DND-41 (cell line): ENCODE data around the gene OPTC.

Source experiments
- ATAC-seq: fragments of 200-7000 bp; cut with Tn5 transposase; 3 replicates; pipeline ENCODE4 v1.9.1; 2021; ENCODE audit warnings: low read depth; ENCODE audit not compliant: insufficient read depth
- DNase-seq: peaks from one replicate; pipeline ENCODE4 v3.0.0-alpha.2; 2020
- H2AFZ ChIP-seq: 2 replicates; pipeline ENCODE4 v1.6.0; 2012; ENCODE audit warnings: low read depth, low read length
- H3K27ac ChIP-seq: 2 replicates; pipeline ENCODE4 v1.5.1; 2012; ENCODE audit warnings: low read length, inconsistent platforms
- H3K27me3 ChIP-seq: fragments of 200-600 bp; sonication (generic); 2 replicates; pipeline ENCODE4 v1.6.0; 2012; ENCODE audit warnings: low read length, mild to moderate bottlenecking, inconsistent platforms; ENCODE audit not compliant: insufficient read depth, poor library complexity
- H3K36me3 ChIP-seq: 2 replicates; pipeline ENCODE4 v1.5.1; 2012; ENCODE audit warnings: low read length, inconsistent platforms; ENCODE audit not compliant: insufficient read depth
- H3K4me1 ChIP-seq: 2 replicates; pipeline ENCODE4 v1.5.1; 2012; ENCODE audit warnings: mild to moderate bottlenecking, low read length; ENCODE audit not compliant: insufficient read depth
- H3K4me2 ChIP-seq: 2 replicates; pipeline ENCODE4 v1.6.0; 2012; ENCODE audit warnings: mild to moderate bottlenecking, moderate library complexity, low read length, inconsistent platforms; ENCODE audit not compliant: insufficient read depth
- H3K4me3 ChIP-seq, 2 experiments: fragments of 200-600 bp in 1 of 2; shearing (Covaris generic) in 1 of 2; 2 replicates each; pipeline ENCODE4 v1.5.1; 2012 to 2016; ENCODE audit warnings: inconsistent platforms in 2 of 2, low read length in 2 of 2, mild to moderate bottlenecking in 2 of 2, low read depth in 1 of 2, moderate library complexity in 1 of 2
- H3K79me2 ChIP-seq: 2 replicates; pipeline ENCODE4 v1.6.0; 2012; ENCODE audit warnings: low read length, inconsistent platforms; ENCODE audit not compliant: insufficient read depth
- H3K9ac ChIP-seq: 2 replicates; pipeline ENCODE4 v1.6.0; 2012; ENCODE audit warnings: low read depth, mild to moderate bottlenecking, inconsistent platforms, low read length, moderate library complexity
- H3K9me3 ChIP-seq: 2 replicates; pipeline ENCODE4 v1.5.1; 2012; ENCODE audit warnings: low read length, moderate library complexity, mild to moderate bottlenecking, inconsistent platforms; ENCODE audit not compliant: insufficient read depth, severe bottlenecking
- H4K20me1 ChIP-seq: 2 replicates; pipeline ENCODE4 v1.6.0; 2012; ENCODE audit warnings: low read length; ENCODE audit not compliant: insufficient read depth
- EZH2 ChIP-seq: IDR thresholded peaks from 3 replicates; pipeline ENCODE4 v1.6.1; 2012; ENCODE audit warnings: borderline replicate concordance, low read depth, mild to moderate bottlenecking, moderate library complexity, low read length, inconsistent platforms; ENCODE audit not compliant: severe bottlenecking
- TF ChIP-seq, protein P1 (sequence below): IDR thresholded peaks from 2 replicates; pipeline ENCODE4 v1.5.1; 2012; ENCODE audit warnings: borderline replicate concordance, low read length, moderate library complexity, mild to moderate bottlenecking; ENCODE audit not compliant: poor library complexity, severe bottlenecking; ENCODE audit errors: extremely low read depth

Gene OPTC

DNA sequence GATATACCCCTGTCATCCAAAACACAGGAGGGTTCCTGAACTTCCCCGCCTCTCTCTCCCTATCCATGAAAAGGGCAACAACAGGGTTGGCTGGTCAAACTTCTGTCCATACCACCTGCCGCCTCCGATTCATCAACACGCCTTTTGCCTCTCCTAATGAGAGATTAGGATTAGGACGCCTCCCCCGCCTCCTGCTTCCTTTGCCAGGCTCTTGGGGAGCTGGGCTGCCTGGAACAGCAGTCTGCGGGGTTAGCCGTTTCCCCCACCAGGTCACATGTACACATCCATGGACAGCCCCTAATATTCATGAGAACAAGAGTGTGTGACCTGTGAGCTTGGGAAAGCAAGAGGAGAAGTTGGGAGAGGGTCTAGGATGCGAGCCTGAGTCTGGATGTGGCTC lies 2.3 kb upstream of the OPTC start:
- H3K36me3 ChIP-seq: no peaks in the 10 kb centered on the region
- DNase-seq: no peak
- H3K27me3 ChIP-seq: peaks cover 25% of the 10 kb centered on the region
- H3K79me2 ChIP-seq: no peaks in the 10 kb centered on the region
- no peaks in the 10 kb centered on the region; the same call in 1 of the 2 replicates for H4K20me1 ChIP-seq
- H3K4me1 ChIP-seq: no peaks in the 10 kb centered on the region
- no peaks in the 10 kb centered on the region for H3K9me3 ChIP-seq
- H3K4me2 ChIP-seq: no peak overlapping the region
- TF ChIP-seq, protein P1, sequence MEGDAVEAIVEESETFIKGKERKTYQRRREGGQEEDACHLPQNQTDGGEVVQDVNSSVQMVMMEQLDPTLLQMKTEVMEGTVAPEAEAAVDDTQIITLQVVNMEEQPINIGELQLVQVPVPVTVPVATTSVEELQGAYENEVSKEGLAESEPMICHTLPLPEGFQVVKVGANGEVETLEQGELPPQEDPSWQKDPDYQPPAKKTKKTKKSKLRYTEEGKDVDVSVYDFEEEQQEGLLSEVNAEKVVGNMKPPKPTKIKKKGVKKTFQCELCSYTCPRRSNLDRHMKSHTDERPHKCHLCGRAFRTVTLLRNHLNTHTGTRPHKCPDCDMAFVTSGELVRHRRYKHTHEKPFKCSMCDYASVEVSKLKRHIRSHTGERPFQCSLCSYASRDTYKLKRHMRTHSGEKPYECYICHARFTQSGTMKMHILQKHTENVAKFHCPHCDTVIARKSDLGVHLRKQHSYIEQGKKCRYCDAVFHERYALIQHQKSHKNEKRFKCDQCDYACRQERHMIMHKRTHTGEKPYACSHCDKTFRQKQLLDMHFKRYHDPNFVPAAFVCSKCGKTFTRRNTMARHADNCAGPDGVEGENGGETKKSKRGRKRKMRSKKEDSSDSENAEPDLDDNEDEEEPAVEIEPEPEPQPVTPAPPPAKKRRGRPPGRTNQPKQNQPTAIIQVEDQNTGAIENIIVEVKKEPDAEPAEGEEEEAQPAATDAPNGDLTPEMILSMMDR: no peak
- no peak for TF ChIP-seq EZH2
- no peak overlapping the region for H3K27ac ChIP-seq
- no peak overlapping the region for H3K9ac ChIP-seq
- ATAC-seq: no peak
- no peak overlapping the region for H2AFZ ChIP-seq
- no peak overlapping the region for H3K4me3 ChIP-seq

DNA sequence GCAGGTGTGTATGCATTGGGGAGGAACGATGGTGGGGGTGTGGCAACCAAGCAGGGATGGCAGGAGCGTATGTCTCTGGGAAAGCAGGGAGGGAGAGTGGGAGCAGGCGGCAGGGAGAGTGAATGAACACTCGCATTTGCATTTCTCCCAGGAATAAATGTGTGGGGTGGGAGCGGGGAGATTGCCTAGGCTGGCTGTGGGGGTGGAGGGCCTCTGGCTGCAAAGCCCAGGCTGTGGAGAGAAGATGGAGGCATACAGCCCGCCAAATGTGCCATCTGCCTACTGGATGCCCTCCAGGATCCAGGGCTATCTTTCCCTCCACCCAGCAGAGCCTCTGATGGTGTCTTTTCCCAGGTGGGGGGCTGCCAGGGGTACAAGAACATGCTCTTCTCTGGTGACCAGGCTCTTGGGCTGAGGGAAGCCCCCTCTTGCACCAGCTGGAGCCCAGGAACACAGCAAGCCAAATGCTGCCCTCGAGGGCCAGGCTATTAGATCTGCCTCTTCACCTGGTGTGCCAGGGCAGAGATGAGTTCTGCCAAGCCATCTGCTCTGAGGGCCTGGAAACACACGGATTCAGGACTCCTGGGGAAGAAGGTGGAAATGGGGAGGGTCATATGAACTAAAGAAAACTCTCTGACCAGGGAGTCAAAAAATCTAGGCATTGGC lies 1.7 kb upstream of the OPTC start:
- Histone ChIP-seq H2AFZ (no peak overlapping the region), H3K9ac (no peak overlapping the region), H3K4me2 (no peak overlapping the region), H3K4me1 (no peaks in the 10 kb centered on the region), H3K27ac (no peak overlapping the region), H3K36me3 (no peaks in the 10 kb centered on the region), H3K79me2 (no peaks in the 10 kb centered on the region), H3K9me3 (no peaks in the 10 kb centered on the region), H4K20me1 (no peaks in the 10 kb centered on the region; the same call in 1 of the 2 replicates), H3K27me3 (peaks cover 25% of the 10 kb centered on the region), H3K4me3 (no peak overlapping the region)
- no peak for TF ChIP-seq EZH2
- no peak for DNase-seq
- ATAC-seq: no peak

DNA sequence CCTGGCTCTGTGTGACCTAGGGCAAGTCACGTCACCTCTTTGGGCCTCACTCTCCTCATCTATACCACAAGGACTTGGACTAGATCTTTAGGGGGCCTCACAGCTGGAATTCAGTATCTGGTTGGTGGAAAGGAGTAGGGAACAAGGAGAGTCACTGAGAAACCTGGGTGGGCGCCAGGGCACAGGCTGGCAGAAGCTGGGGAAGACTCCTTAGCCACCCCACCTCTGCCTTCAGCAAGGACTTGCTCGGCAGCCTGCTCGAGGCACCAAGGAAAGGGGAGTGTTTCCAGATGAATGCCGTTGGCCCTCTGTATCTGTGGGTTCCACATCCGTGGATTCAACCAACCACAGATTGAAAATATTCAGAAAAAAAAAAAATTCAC lies 1.2 kb upstream of the OPTC start:
- no peaks in the 10 kb centered on the region for H3K4me1 ChIP-seq
- H2AFZ ChIP-seq: no peak overlapping the region
- no peaks in the 10 kb centered on the region for H3K9me3 ChIP-seq
- peaks cover 25% of the 10 kb centered on the region for H3K27me3 ChIP-seq
- H3K4me2 ChIP-seq: no peak overlapping the region
- H3K36me3 ChIP-seq: no peaks in the 10 kb centered on the region
- H3K9ac ChIP-seq: no peak overlapping the region
- no peaks in the 10 kb centered on the region for H3K79me2 ChIP-seq
- no peak overlapping the region for H3K27ac ChIP-seq
- no peak for ATAC-seq
- TF ChIP-seq, protein P1: no peak
- no peak for TF ChIP-seq EZH2
- no peak overlapping the region for H3K4me3 ChIP-seq
- no peaks in the 10 kb centered on the region for H4K20me1 ChIP-seq
- DNase-seq: no peak

DNA sequence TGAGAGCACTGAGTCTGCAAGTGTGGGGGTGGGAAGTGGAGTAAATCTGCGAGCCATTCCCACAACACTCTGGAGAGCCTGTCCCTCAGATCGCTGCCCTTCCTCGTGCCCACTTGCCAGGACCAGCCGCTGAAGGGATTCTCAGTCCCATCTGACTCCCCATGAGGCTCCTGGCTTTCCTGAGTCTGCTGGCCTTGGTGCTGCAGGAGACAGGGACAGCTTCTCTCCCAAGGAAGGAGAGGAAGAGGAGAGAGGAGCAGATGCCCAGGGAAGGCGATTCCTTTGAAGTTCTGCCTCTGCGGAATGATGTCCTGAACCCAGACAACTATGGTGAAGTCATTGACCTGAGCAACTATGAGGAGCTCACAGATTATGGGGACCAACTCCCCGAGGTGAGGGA lies 1.9 kb downstream of the OPTC start:
- Histone ChIP-seq H2AFZ (no peak overlapping the region), H4K20me1 (no peaks in the 10 kb centered on the region), H3K36me3 (no peaks in the 10 kb centered on the region), H3K9ac (no peak overlapping the region), H3K79me2 (no peaks in the 10 kb centered on the region), H3K27me3 (peaks cover 19% of the 10 kb centered on the region), H3K27ac (no peak overlapping the region), H3K4me2 (no peak overlapping the region), H3K4me3 (no peak overlapping the region), H3K9me3 (no peaks in the 10 kb centered on the region), H3K4me1 (no peaks in the 10 kb centered on the region)
- DNase-seq (no peak), ATAC-seq (no peak)
- TF ChIP-seq, protein P1: no peak
- TF ChIP-seq EZH2: no peak
